GM19099 (cell line): ENCODE data around the gene CDH4.

Source experiments
- POLR2A ChIP-seq: IDR thresholded peaks from 3 replicates; pipeline ENCODE4 v1.6.1; 2011; ENCODE audit warnings: low read depth; ENCODE audit not compliant: insufficient read length; ENCODE audit errors: extremely low read depth

Gene CDH4

GRCh38 chr20:61290721-61291120 lies 38.7 kb downstream of the CDH4 start:
- no peak for TF ChIP-seq POLR2A

GRCh38 chr20:61291166-61291829 lies 39.2 kb downstream of the CDH4 start:
- no peak for TF ChIP-seq POLR2A

GRCh38 chr20:61292391-61292790 lies 40.3 kb downstream of the CDH4 start:
- TF ChIP-seq POLR2A, result no peak

- no peak for TF ChIP-seq POLR2A
These were observed 41.0 kb downstream of the CDH4 start for GRCh38 chr20:61292821-61293612.

GRCh38 chr20:61293951-61294350 lies 41.9 kb downstream of the CDH4 start:
- no peak for TF ChIP-seq POLR2A

- TF ChIP-seq POLR2A, result no peak
These were observed 43.2 kb downstream of the CDH4 start for GRCh38 chr20:61295249-61295648.

GRCh38 chr20:61295682-61296628 lies 43.9 kb downstream of the CDH4 start:
- no peak for TF ChIP-seq POLR2A

- no peak for TF ChIP-seq POLR2A
These were observed 44.6 kb downstream of the CDH4 start for GRCh38 chr20:61296629-61297019.

GRCh38 chr20:61297491-61297890 lies 45.4 kb downstream of the CDH4 start:
- no peak for TF ChIP-seq POLR2A

- no peak for TF ChIP-seq POLR2A
These were observed 45.9 kb downstream of the CDH4 start for GRCh38 chr20:61297986-61298385.

- no peak for TF ChIP-seq POLR2A
These were observed 46.6 kb downstream of the CDH4 start for GRCh38 chr20:61298661-61299060.

- no peak for TF ChIP-seq POLR2A
These were observed 47.0 kb downstream of the CDH4 start for GRCh38 chr20:61299104-61299503.

GRCh38 chr20:61299618-61300017 lies 47.6 kb downstream of the CDH4 start:
- no peak for TF ChIP-seq POLR2A

- no peak for TF ChIP-seq POLR2A
These were observed 48.2 kb downstream of the CDH4 start for GRCh38 chr20:61300293-61300692.

- no peak for TF ChIP-seq POLR2A
These were observed 48.6 kb downstream of the CDH4 start for GRCh38 chr20:61300709-61301108.

- TF ChIP-seq POLR2A, result no peak
These were observed 49.9 kb downstream of the CDH4 start for GRCh38 chr20:61301711-61302525.
